ENCODE measurements around the gene KRT4.

- TF ChIP-seq CTCF (IDR thresholded peaks at IDR 0.05) (no peak), POLR2A (IDR thresholded peaks at IDR 0.05) (no peak)
These were observed 19.3 kb upstream of the KRT4 start for GRCh38 chr12:52832985-52833905.
